NCI-H2196 (cell line): ENCODE results near the gene LCP1.
"Not testable (repeated sequence)": the region's sequence is repeated elsewhere in the genome, so short reads cannot be mapped to it uniquely, and the experiment has no call there.

ENCODE experiments used
- DNase-seq: peaks from one replicate; lab custom pipeline; 2025; ENCODE audit not compliant: unreplicated experiment; lab: John Stamatoyannopoulos, UW

Gene LCP1

GRCh38 chr13:46181840-46182490 lies at the start of gene LCP1:
Gene LCP1 (minus strand): TSS chr13:46182177. CDS start chr13:46159662, 22,515 bp downstream.
- DNase-seq, result no peak

- DNase-seq, result no peak
These were observed 47.3 kb upstream of the LCP1 start for GRCh38 chr13:46229251-46229650.

- DNase-seq, result not testable (repeated sequence)
These were observed 38.3 kb upstream of the LCP1 start for GRCh38 chr13:46220234-46220633.

GRCh38 chr13:46214741-46215140 lies 32.8 kb upstream of the LCP1 start:
- not testable (repeated sequence) for DNase-seq

GRCh38 chr13:46213242-46213641 lies 31.3 kb upstream of the LCP1 start:
- no peak for DNase-seq

GRCh38 chr13:46211483-46212351 lies 29.7 kb upstream of the LCP1 start, which contains the start of gene LRRC63:
Gene LRRC63 (plus strand): TSS chr13:46211928. CDS start chr13:46213035, 1,107 bp downstream.
- DNase-seq, result peak; percentile 22

- DNase-seq, result no peak
These were observed 29.1 kb upstream of the LCP1 start for GRCh38 chr13:46211116-46211482.

GRCh38 chr13:46210362-46211083 lies 28.5 kb upstream of the LCP1 start:
- DNase-seq, result no peak

GRCh38 chr13:46207828-46208227 lies 25.9 kb upstream of the LCP1 start:
- no peak for DNase-seq

- DNase-seq, result no peak
These were observed 24.2 kb upstream of the LCP1 start for GRCh38 chr13:46206143-46206542.

- no peak for DNase-seq
These were observed 21.0 kb upstream of the LCP1 start for GRCh38 chr13:46202966-46203365.

GRCh38 chr13:46202188-46202795 lies 20.3 kb upstream of the LCP1 start:
- no peak for DNase-seq

- no peak for DNase-seq
These were observed 16.8 kb upstream of the LCP1 start for GRCh38 chr13:46198696-46199193.

- DNase-seq, result no peak
These were observed 15.5 kb upstream of the LCP1 start for GRCh38 chr13:46197299-46198048.

- DNase-seq, result no peak
These were observed 13.0 kb upstream of the LCP1 start for GRCh38 chr13:46195016-46195415.

GRCh38 chr13:46192412-46192811 lies 10.4 kb upstream of the LCP1 start:
- DNase-seq, result no peak

GRCh38 chr13:46185634-46186033 lies 3.7 kb upstream of the LCP1 start:
- no peak for DNase-seq

- DNase-seq, result no peak
These were observed 2.3 kb upstream of the LCP1 start for GRCh38 chr13:46184277-46184699.

GRCh38 chr13:46183018-46183946 lies 1.3 kb upstream of the LCP1 start:
- no peak for DNase-seq
